ENCODE results near the gene MOB2. TPM values are rescaled to one million over a fixed set of nuclear protein-coding genes. Genes with fewer than 3 reads are reported as not detected.

The MOB2 gene
- total and polyA plus RNA-seq, 11 donors, result 27.4 to 61.1 (median 44.7) TPM

GRCh38 chr11:1482581-1483444 lies 3.8 kb downstream of the MOB2 start:
- DNase-seq (peak in 3 of 5 donors; percentile 29 to 57 (median 38)), ATAC-seq (peak in 3 of 4 donors; percentile 13 to 32 (median 21))
- H3K9me3 ChIP-seq, result no peaks in the 10 kb centered on the region
- intact Hi-C loops (cut with DNase I), result no loop called here
- no peak for TF ChIP-seq POLR2A (IDR thresholded peaks at IDR 0.05)
- TF ChIP-seq CTCF (IDR thresholded peaks at IDR 0.05), result peak in 1 of 12 donors; percentile 17
- H3K4me3 ChIP-seq, result no peak overlapping the region
- peaks cover 0 to 30% (median 26%) of the 10 kb centered on the region in 9 donors for H3K36me3 ChIP-seq
- H3K27me3 ChIP-seq, result no peaks in the 10 kb centered on the region
- WGBS, 4 donors, result 56 to 73% (median 67%) methylated on average over 16 to 32 of the region's 32 CpGs
- H3K27ac ChIP-seq, result peak overlapping the region in 10 of 12 donors; percentile 1 to 92 (median 19)
- peaks cover 15 to 85% (median 60%) of the 10 kb centered on the region in 12 donors for H3K4me1 ChIP-seq

- H3K27ac ChIP-seq, result peak overlapping the region in 6 of 12 donors; percentile 1 to 92 (median 42)
Measured at GRCh38 chr11:1481861-1482441, 4.6 kb downstream of the MOB2 start.

GRCh38 chr11:1481483-1481825 lies 5.1 kb downstream of the MOB2 start:
- Histone ChIP-seq H3K4me3 (no peak overlapping the region), H3K27me3 (no peaks in the 10 kb centered on the region), H3K36me3 (peaks cover 0 to 42% (median 37%) of the 10 kb centered on the region in 9 donors), H3K9me3 (no peaks in the 10 kb centered on the region), H3K27ac (peak overlapping the region in 4 of 12 donors; percentile 41 to 92 (median 44)), H3K4me1 (peaks cover 11 to 71% (median 47%) of the 10 kb centered on the region in 12 donors)
- ATAC-seq (no peak), DNase-seq (peak in 1 of 5 donors; percentile 22)
- whole genome bisulfite sequencing, 4 donors, result 72 to 98% (median 83%) methylated on average over 2 of the region's 2 CpGs
- TF ChIP-seq CTCF (IDR thresholded peaks at IDR 0.05), result no peak
- no peak for TF ChIP-seq POLR2A (IDR thresholded peaks at IDR 0.05)
- intact Hi-C loops (cut with DNase I), result no loop called here

More at GRCh38 chr11:1481861-1482441, 4.6 kb downstream of the MOB2 start:
- TF ChIP-seq POLR2A (IDR thresholded peaks at IDR 0.05) (no peak), CTCF (IDR thresholded peaks at IDR 0.05) (no peak)
- intact Hi-C loops (cut with DNase I), result no loop called here
- Histone ChIP-seq H3K4me1 (peaks cover 11 to 76% (median 51%) of the 10 kb centered on the region in 12 donors), H3K4me3 (no peak overlapping the region), H3K9me3 (no peaks in the 10 kb centered on the region), H3K36me3 (peaks cover 0 to 37% (median 32%) of the 10 kb centered on the region in 9 donors), H3K27me3 (no peaks in the 10 kb centered on the region)
- WGBS, 4 donors, result 82 to 92% (median 90%) methylated on average over 7 to 16 of the region's 16 CpGs
- no peak for ATAC-seq
- peak in 3 of 5 donors; percentile 18 to 56 (median 22) for DNase-seq
